Caco-2 (cell line): ENCODE data around the gene CRPPA. TPM values are rescaled to one million over a fixed set of nuclear protein-coding genes. Genes with fewer than 3 reads are reported as not detected.

ENCODE experiments used
- BruUV-seq: library from RNA; stranded (reverse); fragments of 400-500 nt; replicated peaks from 2 replicates; lab custom pipeline; 2021; lab: Mats Ljungman, UMichigan
- CTCF ChIA-PET: fragments of 300-600 bp; sonication (Branson Sonifier 250); formaldehyde crosslinking; loops from one replicate; lab custom pipeline; 2022; ENCODE audit warnings: antibody characterized with exemption; lab: Charles Lee
- POLR2A ChIA-PET: fragments of 300-600 bp; sonication (Branson Sonifier 250); formaldehyde crosslinking; loops from one replicate; lab custom pipeline; 2022; ENCODE audit warnings: antibody characterized with exemption; lab: Charles Lee
- DNase-seq, 2 experiments: peaks; one replicate each; pipeline versions ENCODE4 v3.0.0 to v3.0.0-alpha.2; 2020 to 2022
- H3K27me3 ChIP-seq: replicated peaks from 2 replicates; pipeline ENCODE4 v1.6.0; 2011; ENCODE audit warnings: low read length; ENCODE audit not compliant: control insufficient read depth, insufficient read depth
- H3K36me3 ChIP-seq: 2 replicates; pipeline ENCODE4 v1.5.1; 2011; ENCODE audit warnings: low read length; ENCODE audit not compliant: control insufficient read depth, insufficient read depth
- H3K4me1 ChIP-seq: fragments of 250-450 bp; sonication (Bioruptor Pico); 2 replicates; pipeline ENCODE4 v1.5.1; 2020; ENCODE audit warnings: mild to moderate bottlenecking
- H3K4me3 ChIP-seq: 2 replicates; pipeline ENCODE4 v1.5.1; 2011; ENCODE audit warnings: low read depth, mild to moderate bottlenecking, control low read depth, low read length
- H3K9me3 ChIP-seq: fragments of 250-450 bp; sonication (Bioruptor Pico); 2 replicates; pipeline ENCODE4 v1.5.1; 2020; ENCODE audit warnings: mild to moderate bottlenecking, moderate library complexity
- H3K27ac Mint-ChIP-seq: one replicate; pipeline ENCODE4 v1.8.0; 2022; ENCODE audit warnings: mixed read lengths; ENCODE audit not compliant: unreplicated experiment
- H3K27me3 Mint-ChIP-seq: one replicate; pipeline ENCODE4 v1.8.0; 2022; ENCODE audit warnings: mixed read lengths; ENCODE audit not compliant: insufficient read depth, unreplicated experiment
- H3K36me3 Mint-ChIP-seq: one replicate; pipeline ENCODE4 v1.8.0; 2022; ENCODE audit warnings: mild to moderate bottlenecking, mixed read lengths; ENCODE audit not compliant: insufficient read depth, unreplicated experiment
- H3K4me1 Mint-ChIP-seq: one replicate; pipeline ENCODE4 v1.8.0; 2022; ENCODE audit warnings: low read depth, mixed read lengths; ENCODE audit not compliant: unreplicated experiment
- H3K4me3 Mint-ChIP-seq: one replicate; pipeline ENCODE4 v1.8.0; 2022; ENCODE audit warnings: mild to moderate bottlenecking, moderate library complexity, mixed read lengths; ENCODE audit not compliant: unreplicated experiment
- H3K9me3 Mint-ChIP-seq: one replicate; pipeline ENCODE4 v1.8.0; 2022; ENCODE audit warnings: mixed read lengths; ENCODE audit not compliant: unreplicated experiment
- intact Hi-C: fragments of 100-400 bp; cut with micrococcal nuclease; formaldehyde crosslinking; loops from one replicate; pipeline ENCODE4 v1.10.0; 2022; ENCODE audit not compliant: unreplicated experiment
- total RNA-seq: library from RNA; stranded (reverse); gene quantifications from 2 replicates; pipeline ENCODE4 v1.2.3, GENCODE V29; 2022
- TF ChIP-seq, protein P1 (sequence below), 2 experiments: fragments of 200-600 bp in 1 of 2; IDR thresholded peaks; 1 replicate in 1 of 2; 2 replicates in 1 of 2; pipeline versions ENCODE4 v1.5.1 to v1.8.0; 2011 to 2022; ENCODE audit warnings: antibody characterized with exemption in 1 of 2, control low read depth in 1 of 2, inconsistent platforms in 1 of 2, low read depth in 1 of 2, low read length in 1 of 2, mild to moderate bottlenecking in 1 of 2, moderate library complexity in 1 of 2; ENCODE audit not compliant: insufficient read depth in 1 of 2, severe bottlenecking in 1 of 2, unreplicated experiment in 1 of 2

The CRPPA gene
- total RNA-seq, 1 experiment from 2014 or later, result 7.3 TPM

GRCh38 chr7:16463949-16464715, 42.8 kb upstream of the CRPPA start:
- no TSS peak for BruUV-seq

DNA sequence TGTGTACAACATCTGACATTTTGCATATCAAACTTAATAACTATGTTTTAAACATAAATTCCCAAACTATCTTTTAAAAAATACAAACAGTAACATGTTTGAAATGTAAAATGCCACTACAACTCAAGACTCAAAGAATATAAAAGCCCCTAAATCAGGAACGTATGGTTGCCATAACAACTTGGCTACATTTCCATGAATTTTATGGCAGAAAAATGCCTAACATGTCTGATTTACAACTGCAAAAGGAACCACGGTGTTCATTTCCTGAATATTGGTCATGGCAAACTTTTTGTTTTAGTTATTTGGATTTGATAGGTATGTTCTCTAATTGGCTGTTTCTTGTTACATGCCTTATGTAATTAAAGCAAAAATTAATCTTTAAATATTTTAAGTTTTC, 42.2 kb upstream of the CRPPA start:
- POLR2A ChIA-PET, result interaction anchor here (0.9 kb wide), 1 partner anchor 43 kb away, joined by 3 read pairs; the partner anchor contains the start of gene CRPPA

More at GRCh38 chr7:16463949-16464715, 42.8 kb upstream of the CRPPA start:
- ChIA-PET CTCF (interaction anchor here (1.0 kb wide), 1 partner anchor 101 kb away, joined by 7 read pairs; no protein-coding TSS in a partner anchor), POLR2A (interaction anchor here (0.6 to 0.9 kb wide), 2 partner anchors 43 to 127 kb away, joined by 3 read pairs; partner anchors contain the start of gene CRPPA)
- TF ChIP-seq, protein P1, sequence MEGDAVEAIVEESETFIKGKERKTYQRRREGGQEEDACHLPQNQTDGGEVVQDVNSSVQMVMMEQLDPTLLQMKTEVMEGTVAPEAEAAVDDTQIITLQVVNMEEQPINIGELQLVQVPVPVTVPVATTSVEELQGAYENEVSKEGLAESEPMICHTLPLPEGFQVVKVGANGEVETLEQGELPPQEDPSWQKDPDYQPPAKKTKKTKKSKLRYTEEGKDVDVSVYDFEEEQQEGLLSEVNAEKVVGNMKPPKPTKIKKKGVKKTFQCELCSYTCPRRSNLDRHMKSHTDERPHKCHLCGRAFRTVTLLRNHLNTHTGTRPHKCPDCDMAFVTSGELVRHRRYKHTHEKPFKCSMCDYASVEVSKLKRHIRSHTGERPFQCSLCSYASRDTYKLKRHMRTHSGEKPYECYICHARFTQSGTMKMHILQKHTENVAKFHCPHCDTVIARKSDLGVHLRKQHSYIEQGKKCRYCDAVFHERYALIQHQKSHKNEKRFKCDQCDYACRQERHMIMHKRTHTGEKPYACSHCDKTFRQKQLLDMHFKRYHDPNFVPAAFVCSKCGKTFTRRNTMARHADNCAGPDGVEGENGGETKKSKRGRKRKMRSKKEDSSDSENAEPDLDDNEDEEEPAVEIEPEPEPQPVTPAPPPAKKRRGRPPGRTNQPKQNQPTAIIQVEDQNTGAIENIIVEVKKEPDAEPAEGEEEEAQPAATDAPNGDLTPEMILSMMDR (IDR thresholded peaks at IDR 0.05; ENCODE audit: insufficient read depth in 1 of 2, low read depth in 1 of 2, low read length in 1 of 2, severe bottlenecking in 1 of 2, unreplicated experiment in 1 of 2), result no peak
- Histone ChIP-seq H3K4me1 (peaks cover 16% of the 10 kb centered on the region), H3K27me3 (no peaks in the 10 kb centered on the region), H3K36me3 (no peaks in the 10 kb centered on the region), H3K4me3 (peak overlapping the region; percentile 15; the same call in 1 of the 2 replicates), H3K9me3 (no peaks in the 10 kb centered on the region)
- Mint-ChIP-seq H3K27me3 (no peaks in the 10 kb centered on the region), H3K4me1 (peaks cover 17% of the 10 kb centered on the region), H3K4me3 (peak overlapping the region; percentile 77), H3K36me3 (no peaks in the 10 kb centered on the region), H3K9me3 (no peaks in the 10 kb centered on the region), H3K27ac (peak overlapping the region; percentile 58)
- intact Hi-C loops, result loop anchor here (2.0 kb wide), 1 partner anchor 69 kb away; no protein-coding TSS in a partner anchor
- no peak for DNase-seq

DNA sequence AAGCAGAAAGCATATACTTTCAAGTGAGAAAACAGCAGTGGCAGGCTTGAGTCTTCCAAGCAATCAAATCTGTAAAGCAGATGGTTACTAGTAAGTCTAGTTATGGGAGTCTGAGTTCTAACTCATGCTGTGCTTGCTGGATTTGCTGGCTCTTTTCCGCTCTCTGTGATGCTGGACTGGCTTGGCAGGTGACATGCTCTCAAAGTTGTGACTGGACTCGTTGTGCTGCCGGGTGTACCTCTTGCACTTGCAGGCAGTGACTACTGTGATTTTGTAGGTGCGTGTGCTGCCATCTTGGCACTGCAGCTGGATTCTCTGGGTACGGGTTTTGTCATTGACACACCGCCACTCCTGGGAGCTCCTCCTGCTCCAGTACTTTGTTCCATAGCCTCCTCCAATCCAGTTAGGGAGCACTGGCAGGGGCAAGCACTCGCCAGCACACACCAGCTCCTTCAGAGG, 41.1 kb upstream of the CRPPA start:
- BruUV-seq, result no TSS peak
- Mint-ChIP-seq H3K4me3 (no peak overlapping the region), H3K36me3 (no peaks in the 10 kb centered on the region), H3K9me3 (no peaks in the 10 kb centered on the region), H3K27me3 (no peaks in the 10 kb centered on the region), H3K27ac (no peak overlapping the region), H3K4me1 (peaks cover 17% of the 10 kb centered on the region)
- ChIA-PET CTCF (no interaction called here), POLR2A (no interaction called here)
- TF ChIP-seq, protein P1 (IDR thresholded peaks at IDR 0.05; ENCODE audit: insufficient read depth in 1 of 2, low read depth in 1 of 2, low read length in 1 of 2, severe bottlenecking in 1 of 2, unreplicated experiment in 1 of 2), result no peak
- no peaks in the 10 kb centered on the region for H3K9me3 ChIP-seq
- H3K4me1 ChIP-seq, result peaks cover 16% of the 10 kb centered on the region
- no peaks in the 10 kb centered on the region for H3K27me3 ChIP-seq
- DNase-seq, result no peak
- H3K4me3 ChIP-seq, result no peak overlapping the region
- intact Hi-C loops, result no loop called here
- H3K36me3 ChIP-seq, result no peaks in the 10 kb centered on the region

More for the DNA sequence above, 42.2 kb upstream of the CRPPA start:
- peak overlapping the region; percentile 77 for H3K4me3 Mint-ChIP-seq
- Histone ChIP-seq H3K4me3 (no peak overlapping the region), H3K27me3 (no peaks in the 10 kb centered on the region), H3K4me1 (peaks cover 16% of the 10 kb centered on the region), H3K9me3 (no peaks in the 10 kb centered on the region), H3K36me3 (no peaks in the 10 kb centered on the region)
- CTCF ChIA-PET, result interaction anchor here (1.0 kb wide), 1 partner anchor 101 kb away, joined by 7 read pairs; no protein-coding TSS in a partner anchor
- H3K4me1 Mint-ChIP-seq, result peaks cover 17% of the 10 kb centered on the region
- DNase-seq, result no peak
- H3K27me3 Mint-ChIP-seq, result no peaks in the 10 kb centered on the region
- peak overlapping the region; percentile 58 for H3K27ac Mint-ChIP-seq
- no peaks in the 10 kb centered on the region for H3K36me3 Mint-ChIP-seq
- TF ChIP-seq, protein P1 (IDR thresholded peaks at IDR 0.05; ENCODE audit: insufficient read depth in 1 of 2, low read depth in 1 of 2, low read length in 1 of 2, severe bottlenecking in 1 of 2, unreplicated experiment in 1 of 2), result no peak
- no peaks in the 10 kb centered on the region for H3K9me3 Mint-ChIP-seq
- intact Hi-C loops, result no loop called here
- no TSS peak for BruUV-seq
